HS-5 (cell line): ENCODE results near the gene USP6.
"Not testable (repeated sequence)": the region's sequence is repeated elsewhere in the genome, so short reads cannot be mapped to it uniquely, and the experiment has no call there.

Source experiments
- DNase-seq: peaks from one replicate; pipeline ENCODE4 v3.0.0-alpha.2; 2012; ENCODE audit warnings: low read depth

Gene USP6

DNA sequence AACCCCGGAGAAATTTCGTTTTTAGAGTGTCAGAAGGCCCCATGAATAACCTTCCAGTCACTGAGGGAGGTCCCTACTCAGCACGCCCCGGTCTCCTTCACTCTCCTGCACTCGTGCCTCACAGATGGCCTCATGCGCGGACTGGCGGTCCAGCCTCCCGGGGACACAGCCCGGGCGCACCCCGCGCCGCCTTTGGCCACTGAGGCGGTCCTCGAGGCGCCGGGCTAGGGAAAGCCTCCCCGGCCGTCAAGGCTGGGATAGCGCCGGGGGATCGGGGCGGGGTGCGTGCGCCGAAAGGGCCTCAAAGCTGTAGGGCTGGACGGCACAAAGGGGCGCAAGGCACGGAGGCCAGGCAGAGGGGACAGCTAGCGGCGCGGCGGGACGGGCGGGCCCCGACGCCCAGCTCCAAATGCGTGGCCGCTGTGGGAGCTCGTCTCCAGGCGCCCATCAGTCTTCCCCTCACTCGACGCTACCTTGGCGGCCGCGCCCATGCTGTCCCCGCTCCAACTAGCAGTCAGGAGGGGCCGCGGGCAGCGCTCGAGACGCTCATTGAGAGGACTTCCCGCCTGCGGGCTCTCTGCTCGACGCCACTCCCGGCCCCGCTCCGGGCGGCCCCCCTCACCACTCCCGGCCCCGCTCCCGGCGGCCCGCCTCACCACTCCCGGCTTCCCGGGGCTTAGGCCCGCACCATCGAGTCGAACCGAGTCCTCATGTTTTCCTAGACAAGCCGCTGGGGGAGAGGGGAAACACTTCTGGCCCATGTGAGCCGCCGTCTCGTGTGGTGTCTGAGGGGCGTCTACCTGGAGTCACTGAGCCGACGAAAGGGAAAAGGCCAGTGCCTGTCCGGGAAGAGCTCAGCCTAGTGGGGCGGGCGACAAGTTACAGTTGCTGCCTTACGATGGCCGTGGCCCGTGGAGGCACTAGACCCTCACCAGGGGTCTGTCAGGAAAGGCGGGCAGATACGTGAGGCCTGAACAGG lies at the start of gene USP6:
Gene USP6, plus strand, starts transcription at position 360 of the 979 bp plus-strand sequence. CDS start 14,336 bp downstream, outside the sequence.
- no peak for DNase-seq

DNA sequence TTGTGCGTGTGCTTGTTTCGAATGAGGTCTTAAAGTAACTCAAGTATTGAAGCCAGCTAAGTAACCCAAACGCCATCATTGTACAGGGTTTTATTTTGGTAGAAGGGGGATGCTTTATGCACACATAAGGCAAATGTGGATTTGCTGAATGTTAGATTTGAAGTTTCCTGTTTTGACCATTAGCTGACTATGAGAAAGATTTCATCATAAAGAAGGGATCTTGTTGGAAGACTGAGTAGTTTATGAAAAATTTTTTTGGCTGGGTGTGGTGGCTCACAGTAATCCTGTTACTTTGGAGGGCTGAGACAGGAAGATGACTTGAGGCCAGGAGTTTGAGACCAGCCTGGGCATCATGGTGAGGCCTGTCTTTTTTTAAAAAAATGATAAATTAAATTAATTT lies 47.6 kb upstream of the USP6 start:
- no peak for DNase-seq

DNA sequence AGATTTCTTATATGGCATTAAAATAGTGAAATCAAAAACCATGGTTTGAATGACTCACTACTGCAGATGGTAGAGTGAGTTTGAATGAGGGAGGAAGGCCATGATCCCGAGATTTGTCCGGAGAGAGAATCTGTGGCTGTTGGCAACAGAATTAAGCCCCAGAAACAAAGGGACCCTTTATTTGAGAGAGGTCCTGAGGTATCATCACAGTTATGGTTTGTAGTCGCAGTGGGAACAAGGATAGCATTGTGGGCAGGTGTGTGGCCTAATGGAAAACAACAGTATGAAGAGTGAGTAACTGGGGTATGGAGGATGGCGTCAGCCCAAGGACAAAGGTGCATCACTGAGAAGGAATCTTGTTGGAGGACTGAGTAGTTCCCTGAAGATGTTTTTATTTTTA lies 46.1 kb upstream of the USP6 start:
- DNase-seq, result no peak

DNA sequence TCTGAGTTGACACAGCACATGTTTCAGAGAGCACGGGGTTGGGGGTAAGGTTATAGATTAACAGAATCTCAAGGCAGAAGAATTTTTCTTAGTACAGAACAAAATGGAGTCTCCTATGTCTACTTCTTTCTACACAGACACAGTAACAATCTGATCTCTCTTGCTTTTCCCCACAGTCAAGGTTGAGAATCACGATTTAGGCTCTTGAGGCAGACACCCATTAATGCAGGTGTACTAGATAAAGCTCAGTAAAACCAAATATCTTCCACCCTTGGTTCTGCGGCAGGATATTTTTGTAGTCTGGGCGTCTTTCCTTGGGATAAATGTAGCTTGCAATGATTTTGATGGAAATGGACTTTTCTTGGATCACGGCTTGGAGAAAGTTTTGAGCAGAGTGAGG lies 40.4 kb upstream of the USP6 start:
- DNase-seq, result not testable (repeated sequence)

DNA sequence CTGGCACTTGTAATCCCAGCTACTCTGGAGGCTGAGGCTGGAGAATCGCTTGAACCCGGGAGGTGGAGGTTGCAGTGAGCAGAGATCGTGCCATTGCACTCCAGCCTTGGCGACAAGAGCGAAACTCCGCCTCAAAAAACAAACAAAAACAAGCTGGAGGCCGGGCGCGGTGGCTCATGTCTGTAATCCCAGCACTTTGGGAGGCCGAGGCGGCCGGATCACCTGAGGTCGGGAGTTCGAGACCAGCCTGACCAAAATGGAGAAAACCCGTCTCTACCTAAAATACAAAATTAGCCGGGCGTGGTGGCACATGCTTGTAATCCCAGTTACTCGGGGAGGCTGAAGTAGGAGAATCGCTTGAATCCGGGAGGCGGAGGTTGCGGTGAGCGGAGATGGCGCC lies 38.6 kb upstream of the USP6 start:
- not testable (repeated sequence) for DNase-seq

DNA sequence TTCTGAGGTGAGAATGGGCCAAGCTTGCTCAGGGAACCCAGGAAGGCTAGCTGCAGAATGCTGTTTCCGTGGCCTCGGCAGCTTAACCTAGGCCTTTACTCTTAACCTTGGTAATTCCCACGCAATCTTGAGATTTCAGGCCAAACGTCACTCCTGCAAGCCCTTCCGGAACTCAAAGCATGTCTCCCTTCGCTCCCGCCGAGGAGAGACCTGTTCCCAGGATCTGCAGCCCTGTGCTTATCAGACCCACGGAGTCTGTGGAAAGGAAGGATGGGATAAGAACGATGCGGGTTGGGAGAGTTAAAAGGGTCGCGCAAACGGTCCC lies 38.1 kb upstream of the USP6 start:
- no peak for DNase-seq

DNA sequence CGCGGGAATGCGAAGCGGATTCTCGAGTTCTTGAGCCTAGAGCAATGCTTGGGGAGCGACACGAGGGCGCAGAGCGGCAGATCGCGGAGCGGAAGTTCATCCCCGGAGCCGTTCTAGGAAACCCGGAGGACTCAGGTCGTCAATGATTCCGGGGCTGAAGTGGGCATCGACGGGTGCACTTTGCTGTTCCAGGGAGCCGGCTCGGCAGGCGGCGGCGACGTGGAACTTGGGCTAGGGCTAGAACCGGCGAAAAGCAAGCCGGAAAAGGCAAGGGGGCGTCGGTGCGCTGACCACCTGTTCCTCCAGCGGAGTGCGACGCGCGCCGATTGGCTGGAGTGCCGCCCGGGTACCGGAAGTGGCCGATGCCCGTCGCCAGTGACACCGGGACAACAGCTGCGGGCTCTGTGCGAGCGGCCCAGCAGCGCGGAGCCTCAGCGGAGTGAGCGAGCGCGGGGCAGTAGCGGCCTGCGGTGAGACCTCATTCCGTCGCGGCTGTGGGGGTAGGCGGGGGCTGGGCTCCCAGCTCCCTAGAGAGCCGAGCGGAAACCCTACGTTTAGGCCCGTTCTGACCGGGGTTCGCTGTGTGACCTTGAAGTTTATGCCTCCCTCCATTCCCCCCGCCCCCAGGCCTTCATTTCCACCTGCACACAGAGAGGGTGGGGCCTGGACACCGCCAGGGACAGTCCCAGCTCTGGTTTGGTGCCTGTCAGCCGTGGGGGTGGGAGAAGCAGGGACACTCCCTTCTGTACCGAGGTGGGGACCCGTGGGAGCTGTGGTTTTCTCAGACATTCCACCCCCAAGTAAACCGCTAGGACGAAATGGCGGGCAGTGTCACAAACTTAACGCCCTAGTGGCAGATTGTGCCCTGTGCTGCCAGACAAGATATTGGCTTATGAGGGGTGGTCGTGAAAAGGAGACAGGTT lies 37.5 kb upstream of the USP6 start, which contains the start of gene ZFP3:
Gene ZFP3, plus strand, starts transcription at position 362 of the 923 bp plus-strand sequence. CDS start 13,038 bp downstream, outside the sequence.
- DNase-seq, result peak; percentile 10

DNA sequence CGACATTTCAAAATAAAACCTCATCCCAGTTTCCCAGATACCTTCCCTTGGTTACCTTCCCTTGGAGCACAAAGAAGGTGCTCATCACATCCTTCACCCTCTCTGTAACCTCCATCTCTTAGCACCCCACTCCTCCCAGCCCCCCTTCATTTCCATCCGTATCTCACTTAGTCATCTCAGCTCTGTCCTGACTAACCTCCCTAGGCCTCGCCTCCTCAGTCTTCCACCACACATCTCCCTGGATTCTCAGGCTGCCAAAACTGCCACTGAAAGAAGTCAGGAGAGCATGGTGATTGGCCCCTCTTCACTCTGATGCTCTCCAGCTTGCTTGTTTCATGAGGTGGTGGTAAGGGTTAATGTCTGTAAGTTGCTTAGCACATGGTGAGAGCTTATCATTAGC lies 35.2 kb upstream of the USP6 start:
- no peak for DNase-seq

DNA sequence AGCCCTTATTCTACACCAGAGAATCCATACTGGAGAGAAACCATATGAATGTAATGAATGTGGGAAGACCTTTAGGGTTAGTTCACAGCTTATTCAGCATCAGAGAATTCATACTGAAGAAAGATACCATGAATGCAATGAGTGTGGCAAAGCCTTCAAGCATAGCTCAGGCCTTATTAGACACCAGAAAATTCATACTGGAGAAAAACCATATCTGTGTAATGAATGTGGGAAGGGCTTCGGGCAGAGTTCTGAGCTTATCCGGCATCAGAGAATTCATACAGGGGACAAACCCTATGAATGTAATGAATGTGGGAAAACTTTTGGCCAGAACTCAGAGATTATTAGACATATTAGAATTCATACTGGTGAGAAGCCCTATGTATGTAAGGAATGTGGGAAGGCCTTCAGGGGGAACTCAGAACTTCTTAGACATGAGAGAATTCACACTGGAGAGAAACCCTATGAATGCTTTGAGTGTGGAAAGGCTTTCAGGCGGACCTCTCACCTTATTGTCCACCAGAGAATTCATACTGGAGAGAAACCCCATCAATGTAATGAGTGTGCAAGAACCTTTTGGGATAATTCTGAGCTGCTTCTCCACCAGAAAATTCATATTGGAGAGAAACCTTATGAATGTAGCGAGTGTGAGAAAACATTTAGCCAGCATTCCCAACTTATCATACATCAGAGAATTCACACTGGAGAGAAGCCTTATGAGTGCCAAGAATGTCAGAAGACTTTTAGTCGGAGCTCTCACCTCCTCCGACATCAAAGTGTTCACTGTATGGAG lies 23.4 kb upstream of the USP6 start:
- no peak for DNase-seq

DNA sequence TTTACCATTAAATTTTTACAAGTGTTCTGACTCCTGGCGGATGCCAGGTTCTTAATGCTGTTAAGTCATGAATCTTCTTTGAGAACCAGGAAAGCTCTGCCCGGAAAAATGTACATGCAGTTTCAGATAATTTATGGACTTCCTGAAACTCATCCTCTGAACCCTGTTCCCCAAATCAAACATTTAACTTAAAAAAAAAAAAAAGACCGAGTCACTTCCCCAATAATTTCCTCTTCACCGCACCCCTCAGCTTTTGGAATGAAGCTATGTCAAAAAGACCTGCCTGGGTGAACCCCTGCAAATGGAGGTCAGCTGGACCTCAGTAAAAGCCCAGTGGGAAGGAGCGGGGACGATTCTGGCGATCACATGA lies 19.1 kb upstream of the USP6 start:
- no peak for DNase-seq

DNA sequence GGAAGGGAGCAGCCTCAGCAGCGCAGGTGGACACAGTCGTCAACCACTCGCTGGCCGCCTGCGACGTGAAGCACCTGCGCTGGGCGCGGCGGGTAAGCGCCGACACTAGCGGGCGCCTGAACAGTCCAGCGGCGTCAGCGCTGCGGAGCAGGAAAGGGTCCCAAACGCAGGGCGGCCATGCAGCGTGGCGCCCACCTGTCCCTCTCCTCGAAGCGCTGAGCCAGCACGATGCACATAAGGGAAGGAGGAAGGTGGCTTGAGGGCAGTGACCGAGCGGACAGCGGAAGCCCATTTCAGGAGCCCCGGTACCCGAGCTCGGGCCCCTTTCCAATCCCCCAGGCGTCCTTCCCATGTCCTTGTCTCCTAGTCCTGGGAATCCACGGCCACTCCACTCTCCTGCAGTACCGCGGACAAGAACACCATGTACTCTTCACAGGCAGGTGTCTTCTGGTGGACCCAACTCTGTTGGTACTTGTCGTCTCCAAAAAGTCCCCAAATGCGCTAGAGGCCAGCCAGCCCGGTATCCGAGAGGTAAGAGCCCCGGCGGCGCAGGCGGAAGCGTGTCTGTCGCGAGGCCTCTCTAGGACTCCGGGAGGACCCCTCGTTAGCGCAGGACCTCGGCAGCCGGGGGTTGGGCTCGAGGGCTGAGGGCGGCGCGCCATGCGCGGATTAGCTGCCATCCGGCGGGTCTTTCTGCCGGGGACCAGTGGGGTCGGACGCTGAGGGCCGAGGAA lies 18.6 kb upstream of the USP6 start:
- DNase-seq, result no peak

DNA sequence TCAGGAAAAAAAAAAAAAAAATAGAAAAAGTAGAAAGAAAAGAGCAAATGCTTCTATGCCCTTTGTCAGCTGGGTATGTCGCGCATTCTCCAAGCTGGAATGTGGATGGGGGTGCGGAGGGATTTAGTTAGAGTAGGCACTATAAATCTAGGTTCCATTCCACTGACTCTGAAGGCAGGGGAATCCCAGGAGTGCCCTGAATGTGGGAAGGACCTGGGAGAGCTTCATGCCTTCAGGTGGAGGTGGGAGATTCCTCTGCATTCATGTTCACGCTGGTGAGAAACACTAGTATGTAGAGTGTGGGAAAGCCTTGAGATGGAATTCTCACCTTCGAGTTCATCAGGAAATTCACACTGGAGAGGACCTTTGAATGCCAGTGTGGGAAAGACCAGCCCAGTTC lies 16.6 kb upstream of the USP6 start:
- no peak for DNase-seq

DNA sequence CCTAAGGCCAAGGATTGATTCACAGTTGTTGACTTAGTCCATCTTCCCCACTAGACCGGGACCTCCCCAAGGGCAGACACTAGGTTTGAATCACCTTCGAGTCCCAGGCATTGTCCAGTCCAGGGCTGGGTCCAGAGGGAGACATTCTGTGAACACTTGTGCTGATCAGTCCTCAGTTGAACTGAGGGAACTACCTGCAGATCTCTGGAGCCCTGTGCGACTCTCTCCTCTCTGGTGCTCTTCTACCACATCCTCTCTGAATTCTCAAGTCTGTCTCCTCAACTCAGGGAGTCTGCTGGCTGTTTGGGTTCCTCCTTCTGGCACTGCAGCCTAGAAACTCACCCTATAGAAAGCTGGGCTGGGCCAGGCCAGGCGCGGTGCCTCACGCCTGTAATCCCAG lies 15.0 kb upstream of the USP6 start:
- no peak for DNase-seq

DNA sequence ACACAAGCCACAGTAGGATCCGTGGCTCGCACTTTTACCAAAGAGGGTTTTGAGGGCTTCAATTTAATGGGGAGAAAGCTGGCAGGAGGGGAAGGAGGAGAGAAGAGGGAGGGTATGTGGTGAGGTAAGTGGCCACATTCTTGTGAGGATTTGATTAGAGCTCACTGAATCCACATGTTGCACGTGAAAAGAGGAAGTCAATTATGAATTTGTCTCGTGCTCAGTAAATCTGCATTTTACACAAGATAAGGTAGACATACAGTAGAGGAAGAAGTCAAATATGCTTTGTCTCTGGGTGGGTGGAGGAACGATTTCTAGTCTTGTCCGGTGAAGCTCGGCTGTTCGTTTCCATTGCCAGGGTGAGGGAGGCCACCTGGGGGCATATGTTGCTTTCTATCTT lies 5.0 kb upstream of the USP6 start:
- no peak for DNase-seq

DNA sequence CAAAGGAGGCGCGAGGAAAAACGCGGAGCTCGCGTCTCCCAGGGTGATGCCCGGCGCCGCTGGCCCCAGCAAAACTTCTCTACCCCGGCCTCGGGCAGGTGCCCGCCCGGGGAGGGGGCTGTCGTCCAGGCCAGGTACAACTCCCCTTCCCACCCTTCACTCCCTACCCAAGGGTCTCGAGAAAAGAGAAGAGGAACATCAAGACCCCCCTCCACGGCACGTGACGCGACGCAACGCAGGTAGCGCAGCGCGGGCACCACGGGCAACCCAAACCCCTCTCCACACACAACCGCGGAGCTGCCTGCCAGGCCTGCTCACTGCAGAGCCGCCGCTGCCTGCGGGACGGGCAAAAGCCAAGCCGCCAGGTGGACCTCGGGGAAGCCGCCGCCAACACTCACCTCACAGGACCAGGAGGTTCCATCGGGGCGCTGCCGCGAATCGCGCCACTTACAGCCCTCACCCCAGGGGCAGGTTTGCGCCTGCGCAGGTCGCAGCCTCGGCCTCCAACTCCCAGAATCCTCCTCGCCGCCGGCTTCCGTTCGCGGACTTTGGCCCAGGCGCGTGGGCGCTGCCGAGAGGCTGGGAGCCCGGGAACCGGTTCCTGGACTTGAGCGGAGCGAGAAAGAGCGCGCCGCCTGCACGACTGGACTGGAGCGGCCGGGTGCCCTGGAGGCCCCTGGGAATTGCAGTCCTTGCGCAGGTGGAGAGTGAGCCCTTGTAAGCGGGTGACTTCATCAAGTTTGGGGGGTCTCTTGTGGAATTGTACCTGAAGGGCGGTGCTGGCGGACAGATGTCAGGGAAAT lies 4.2 kb upstream of the USP6 start, which contains the start of gene ZNF232:
Gene ZNF232, minus strand, starts transcription at position 477 of the 803 bp plus-strand sequence. Its CDS starts 56 bp downstream, at position 421.
- DNase-seq, result peak; percentile 73

DNA sequence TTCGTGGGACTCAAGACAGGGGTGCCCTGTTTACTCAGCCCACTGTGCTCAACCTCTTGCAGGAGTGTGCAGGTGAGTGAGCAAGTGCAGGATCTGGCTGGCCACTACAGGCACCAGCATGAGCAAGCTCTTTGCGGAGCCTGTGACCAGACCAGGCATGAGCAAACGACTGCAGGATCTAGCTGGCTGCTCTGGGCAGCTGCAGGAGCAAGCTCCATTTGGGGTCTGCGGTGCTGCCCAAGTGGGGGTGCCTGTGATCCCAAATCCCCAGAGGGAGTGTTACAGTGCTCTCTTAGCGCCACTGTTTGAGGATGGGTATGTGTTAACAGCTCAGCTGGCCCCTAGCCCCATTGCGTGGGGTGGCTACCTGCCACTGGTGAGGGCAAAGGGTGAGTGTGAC lies 2.4 kb downstream of the USP6 start:
- no peak for DNase-seq

DNA sequence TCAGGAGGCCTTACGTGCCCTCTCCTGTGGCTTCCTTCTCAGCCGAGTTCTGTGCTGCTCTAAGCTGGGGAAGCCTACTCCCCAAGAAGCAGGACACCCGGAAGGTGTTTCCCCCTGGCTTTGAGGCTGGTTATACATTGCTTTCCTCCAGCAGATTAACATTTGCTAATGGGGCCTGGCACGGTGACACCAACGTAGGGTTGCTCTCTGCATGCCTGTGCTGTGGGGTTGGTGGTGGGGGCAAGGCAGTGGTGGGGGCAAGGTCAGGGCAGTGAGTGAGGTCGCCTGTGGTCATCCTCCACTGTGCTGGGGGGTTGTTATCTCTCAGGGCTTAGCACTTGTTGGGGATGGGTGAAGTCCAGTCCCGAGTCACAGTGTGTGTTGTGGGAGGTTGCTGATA lies 4.2 kb downstream of the USP6 start:
- DNase-seq, result no peak

DNA sequence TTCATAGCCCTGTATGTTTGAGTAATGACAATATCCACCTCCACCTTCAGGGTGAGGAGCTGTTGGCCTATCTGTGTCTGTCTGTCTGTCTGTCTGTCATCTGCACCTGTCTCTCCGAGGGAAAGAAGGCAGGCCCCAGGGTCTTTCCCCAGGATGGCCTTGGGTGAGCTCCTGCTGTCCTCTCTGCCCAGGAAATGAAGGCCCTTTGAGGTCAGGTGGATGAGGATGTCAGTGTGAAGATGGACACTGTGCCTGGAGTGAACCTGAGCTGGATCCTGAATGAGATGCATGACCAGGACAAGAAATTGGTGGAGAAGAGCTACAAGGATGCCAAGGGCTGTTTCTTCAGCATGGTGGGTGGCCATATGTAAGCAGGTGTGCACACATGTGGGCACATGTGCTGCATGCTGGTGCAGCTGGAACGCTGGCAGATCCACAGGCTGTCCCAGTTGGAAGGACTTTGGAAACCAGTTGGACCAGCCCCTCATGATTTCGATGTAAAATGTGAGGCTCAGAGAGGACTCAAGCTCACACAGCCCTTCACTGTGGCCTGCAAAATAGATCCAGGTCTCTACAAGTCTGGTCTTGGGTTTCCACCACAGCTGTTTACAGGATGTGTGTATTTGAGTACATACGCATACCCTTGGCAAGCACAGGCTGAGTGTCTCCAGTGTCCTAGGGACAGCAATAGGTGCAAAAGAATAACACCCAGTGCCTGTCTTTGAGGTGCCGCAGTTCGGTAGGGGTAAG lies 4.8 kb downstream of the USP6 start:
- not testable (repeated sequence) for DNase-seq

DNA sequence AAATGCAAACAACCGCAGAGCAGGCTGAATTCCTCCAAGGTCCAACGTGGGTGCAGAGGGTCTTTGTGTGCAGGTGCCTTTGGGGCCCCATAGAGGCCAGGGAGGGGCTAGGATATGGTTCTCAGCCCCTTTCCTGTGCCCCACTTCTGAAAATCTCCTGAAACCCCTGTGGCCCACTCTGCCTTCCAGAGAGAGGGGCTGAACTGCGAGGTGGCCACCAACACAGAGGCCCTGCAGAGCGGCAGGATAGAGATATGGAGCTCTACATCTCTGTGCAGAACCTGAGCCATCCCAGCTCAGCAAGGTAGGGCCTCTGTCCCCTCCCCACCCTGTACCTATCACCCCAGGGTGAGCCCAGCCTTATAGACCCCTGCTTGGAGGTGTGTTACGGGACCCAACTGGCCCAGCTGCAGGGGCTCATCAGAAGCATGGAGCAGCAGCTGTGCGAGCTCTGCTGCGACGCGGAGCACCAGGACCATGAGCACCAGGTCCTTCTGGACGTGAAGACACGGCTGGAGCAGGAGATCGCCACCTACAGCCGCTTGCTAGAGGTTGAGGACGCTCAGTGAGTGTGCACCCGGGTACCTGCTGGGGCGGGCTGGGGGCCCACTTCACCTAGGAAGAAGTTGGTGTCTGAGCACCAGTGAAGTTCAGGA lies 5.5 kb downstream of the USP6 start:
- DNase-seq, result no peak
